EH (cell line): ENCODE results near the gene MRPL52.

Experiments used
- DNase-seq: peaks from one replicate; pipeline ENCODE4 v3.0.0-alpha.2; 2015; ENCODE audit warnings: low read depth

Gene MRPL52

GRCh38 chr14:22883173-22883976, 53.7 kb downstream of the MRPL52 start, which contains the start of gene REM2:
REM2 (plus strand) TSS chr14:22883222; CDS start chr14:22883288, 66 bp downstream.
- no peak for DNase-seq

- DNase-seq, result no peak
Measured at GRCh38 chr14:22884076-22884737, 54.5 kb downstream of the MRPL52 start.
